Measurements from ENCODE around the gene CHAC1.

CHAC1 gene

GRCh38 chr15:40990789-40991188 lies 37.5 kb downstream of the CHAC1 start:
- peak; percentile 41 to 60 for ATAC-seq

GRCh38 chr15:40991355-40991754 lies 38.1 kb downstream of the CHAC1 start:
- no peak for ATAC-seq

- ATAC-seq: no peak
Measured at GRCh38 chr15:40992241-40992741, 39.0 kb downstream of the CHAC1 start.

GRCh38 chr15:40992825-40993224 lies 39.6 kb downstream of the CHAC1 start:
- no peak for ATAC-seq

- no peak for ATAC-seq
Measured at GRCh38 chr15:40995656-40996055, 42.4 kb downstream of the CHAC1 start.

GRCh38 chr15:40999190-40999589 lies 45.9 kb downstream of the CHAC1 start:
- ATAC-seq: no peak

- ATAC-seq: no peak
Measured at GRCh38 chr15:41001524-41002214, 48.4 kb downstream of the CHAC1 start.

GRCh38 chr15:41004490-41004889 lies 51.2 kb downstream of the CHAC1 start:
- ATAC-seq: no peak
